Heart left ventricle (tissue), 16 donors: ENCODE measurements around the gene KANTR. TPM values are rescaled to one million over a fixed set of nuclear protein-coding genes. Genes with fewer than 3 reads are reported as not detected.

Experiments used
- ATAC-seq, 4 donors: fragments of 200-7000 bp; cut with Tn5 transposase; one replicate each; pipeline ENCODE4 v1.9.1; 2020 to 2022; ENCODE audit warnings: moderate library complexity in 4 of 4, mild to moderate bottlenecking in 3 of 4, moderate number of reproducible peaks in 1 of 4
- DNase-seq, 5 donors: peaks; one replicate each; pipeline ENCODE4 v3.0.0-alpha.2; 2020
- H3K27ac ChIP-seq, 12 donors: fragments of 200-600 bp; sonication (generic) in 4 of 12; one replicate each; pipeline versions ENCODE4 v1.5.0 to v1.8.0; 2016 to 2022; ENCODE audit warnings: mild to moderate bottlenecking in 2 of 12
- H3K27me3 ChIP-seq, 9 donors: fragments of 200-600 bp; sonication (generic) in 2 of 9; one replicate each; pipeline versions ENCODE4 v1.5.1 to v1.8.0; 2016 to 2022; ENCODE audit warnings: mild to moderate bottlenecking in 3 of 9
- H3K36me3 ChIP-seq, 9 donors: fragments of 200-600 bp; sonication (generic) in 2 of 9; one replicate each; pipeline versions ENCODE4 v1.5.0 to v1.8.0; 2018 to 2022; ENCODE audit warnings: mild to moderate bottlenecking in 2 of 9
- H3K4me1 ChIP-seq, 12 donors: fragments of 200-600 bp; sonication (generic) in 4 of 12; one replicate each; pipeline versions ENCODE4 v1.5.0 to v1.8.0; 2016 to 2022; ENCODE audit warnings: mild to moderate bottlenecking in 3 of 12
- H3K4me3 ChIP-seq, 12 donors: fragments of 200-600 bp; sonication (generic) in 4 of 12; one replicate each; pipeline versions ENCODE4 v1.5.0 to v1.8.0; 2017 to 2022; ENCODE audit warnings: mild to moderate bottlenecking in 9 of 12, moderate library complexity in 4 of 12
- H3K9me3 ChIP-seq, 12 donors: fragments of 200-600 bp; sonication (generic) in 4 of 12; one replicate each; pipeline versions ENCODE4 v1.5.0 to v1.8.0; 2016 to 2022; ENCODE audit warnings: mild to moderate bottlenecking in 1 of 12
- CTCF ChIP-seq, 12 donors: fragments of 200-600 bp; sonication (generic) in 4 of 12; IDR thresholded peaks; one replicate each; pipeline versions ENCODE4 v1.5.0 to v1.8.0; 2018 to 2022; ENCODE audit warnings: antibody characterized with exemption in 12 of 12, mild to moderate bottlenecking in 5 of 12
- POLR2A ChIP-seq, 2 donors: fragments of 450-650 bp; IDR thresholded peaks; one replicate each; pipeline ENCODE4 v1.6.1; 2017; ENCODE audit warnings: antibody characterized with exemption in 2 of 2, mild to moderate bottlenecking in 2 of 2, moderate library complexity in 2 of 2
- WGBS, 4 donors: extraction: QIAGEN DNeasy Blood & Tissue Kit in 2 of 4; methylation state at CpG; one replicate each; pipeline versions ENCODE4 v1.1.5 to v1.1.7; 2013 to 2018; 5-methylcytosine and 5-hydroxymethylcytosine counted together
- intact Hi-C, 10 donors: fragments of 100-400 bp; cut with DNase I; formaldehyde crosslinking; loops; one replicate each; pipeline versions ENCODE4 v1.11.1 to v1.14.2; 2022
- polyA plus RNA-seq, 2 donors: library from polyadenylated mRNA; stranded (reverse); fragments of 200-250 nt; gene quantifications; one replicate each; pipeline ENCODE4 v1.2.3, GENCODE V29; 2013
- total RNA-seq, 9 donors: library from RNA; depleted of rRNA in 2 of 9; stranded (reverse); fragments of >200 nt in 2 of 9; fragmentation: NEBNext Ultra II Directional in 3 of 9; extraction: Animal tissue kit (Norgen Biotek cat#: 25700) in 3 of 9; gene quantifications; one replicate each; pipeline versions ENCODE4 v1.1.0 to v1.2.4, GENCODE V29; 2016 to 2023
- donor health status: ischemic (EF 13 %, LVEDD 7.1; RV severe dilation, severe dysfunction).
- donor health status: healthy with polysubstance abuse.
- donor health status: DM: no; HTN: yes; CAD: no.
- donor health status: DM: no; HTN: no; CAD: no.
- donor health status: ischemic (EF 25% LVEDD 6.9; RV normal size, moderate dysfunction).
- donor health status: ischemic (EF 25% LVEDD 5.7; RV mildly dilated, moderate dysfunction).
- donor health status: healthy.
- donor health status: DM: yes; HTN: yes; CAD: no.
- donor health status: ischemic (EF 35%, LVEDD 5.7; RV mildly dilated, moderate dysfunction).
- donor health status: nonischemic (EF 11% LVEDD 7.7; RV severe dilation, severe dysfunction).
- donor health status: DM: yes; HTN: yes; CAD: no.
- donor health status: PGD.
- donor health status: ischemic (EF 29% LVEDD 5.4; RV normal size, mild dysfunction).
- donor health status: nonischemic (EF 23%, LVEDD 6.1; RV moderate dilation, normal function).

Gene KANTR
- total and polyA plus RNA-seq, 11 donors, result 2.5 to 9.2 (median 6.0) TPM

GRCh38 chrX:53056292-53056691 is 37.6 kb upstream of the KANTR start:
- ATAC-seq, result no peak
- Histone ChIP-seq H3K27ac (no peak overlapping the region), H3K4me3 (no peak overlapping the region), H3K4me1 (no peaks in the 10 kb centered on the region), H3K9me3 (no peaks in the 10 kb centered on the region), H3K36me3 (no peaks in the 10 kb centered on the region), H3K27me3 (peaks cover 0 to 2% (median 0%) of the 10 kb centered on the region in 9 donors)
- TF ChIP-seq CTCF (IDR thresholded peaks at IDR 0.05) (no peak), POLR2A (IDR thresholded peaks at IDR 0.05) (no peak)
- WGBS, 4 donors, result 83 to 92% (median 86%) methylated on average over 5 of the region's 5 CpGs
- intact Hi-C loops, result no loop called here
- no peak for DNase-seq

DNA sequence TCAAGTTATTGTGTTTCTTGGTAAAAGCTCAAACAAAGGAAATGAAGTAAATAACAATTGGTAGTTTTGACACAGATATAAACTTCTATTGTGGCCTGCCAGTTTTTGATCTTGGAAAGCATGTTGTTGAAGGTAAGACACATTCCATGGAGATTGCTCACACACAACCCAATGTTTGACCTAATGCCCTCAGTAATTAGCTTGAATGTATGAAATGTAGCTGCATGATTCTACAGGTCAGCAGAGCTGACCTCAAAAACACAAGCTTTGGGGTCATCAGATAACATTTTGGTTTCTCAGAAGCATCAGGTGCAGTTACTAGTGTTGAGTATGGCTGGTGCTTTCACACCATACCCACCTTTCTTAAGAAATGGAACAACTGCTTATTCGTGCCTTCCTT is 28.8 kb upstream of the KANTR start:
- Histone ChIP-seq H3K4me1 (no peaks in the 10 kb centered on the region), H3K36me3 (no peaks in the 10 kb centered on the region), H3K9me3 (no peaks in the 10 kb centered on the region), H3K4me3 (no peak overlapping the region), H3K27ac (no peak overlapping the region), H3K27me3 (peaks cover 0 to 17% (median 0%) of the 10 kb centered on the region in 9 donors)
- ATAC-seq (no peak), DNase-seq (no peak)
- no peak for TF ChIP-seq POLR2A (IDR thresholded peaks at IDR 0.05)
- no peak for TF ChIP-seq CTCF (IDR thresholded peaks at IDR 0.05)
- intact Hi-C loops, result no loop called here
- 60 to 91% (median 80%) methylated on average over 1 of the region's 1 CpG for WGBS, 4 donors

DNA sequence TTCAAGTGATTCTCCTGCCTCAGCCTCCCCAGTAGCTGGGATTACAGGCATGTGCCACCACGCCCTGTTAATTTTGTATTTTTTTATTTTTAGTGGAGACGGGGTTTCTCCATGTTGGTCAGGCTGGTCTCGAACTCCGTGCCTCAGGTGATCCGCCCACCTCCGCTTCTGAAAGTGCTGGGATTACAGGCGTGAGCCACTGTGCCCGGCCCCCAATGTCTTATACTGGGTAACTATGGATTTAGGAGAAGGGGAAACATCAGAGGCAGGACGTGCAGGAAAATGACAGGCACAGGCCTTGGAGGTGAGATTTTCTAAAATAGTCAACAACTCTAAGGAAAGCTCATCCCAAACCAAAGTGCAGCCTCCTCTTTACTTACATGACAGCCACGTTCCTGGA is 22.9 kb upstream of the KANTR start:
- Histone ChIP-seq H3K36me3 (no peaks in the 10 kb centered on the region), H3K27ac (peak overlapping the region in 1 of 12 donors; percentile 79), H3K9me3 (no peaks in the 10 kb centered on the region), H3K27me3 (peaks cover 0 to 18% (median 0%) of the 10 kb centered on the region in 9 donors), H3K4me1 (peaks cover 0 to 3% (median 0%) of the 10 kb centered on the region in 12 donors), H3K4me3 (no peak overlapping the region)
- WGBS, 4 donors, result 62 to 89% (median 76%) methylated on average over 10 of the region's 10 CpGs
- no peak for ATAC-seq
- intact Hi-C loops, result loop anchor here in 6 of 10 donors (1.0 to 2.0 kb wide), 4 partner anchors 19 to 22 kb away; no protein-coding TSS in a partner anchor
- TF ChIP-seq CTCF (IDR thresholded peaks at IDR 0.05) (no peak), POLR2A (IDR thresholded peaks at IDR 0.05) (no peak)
- DNase-seq, result no peak

DNA sequence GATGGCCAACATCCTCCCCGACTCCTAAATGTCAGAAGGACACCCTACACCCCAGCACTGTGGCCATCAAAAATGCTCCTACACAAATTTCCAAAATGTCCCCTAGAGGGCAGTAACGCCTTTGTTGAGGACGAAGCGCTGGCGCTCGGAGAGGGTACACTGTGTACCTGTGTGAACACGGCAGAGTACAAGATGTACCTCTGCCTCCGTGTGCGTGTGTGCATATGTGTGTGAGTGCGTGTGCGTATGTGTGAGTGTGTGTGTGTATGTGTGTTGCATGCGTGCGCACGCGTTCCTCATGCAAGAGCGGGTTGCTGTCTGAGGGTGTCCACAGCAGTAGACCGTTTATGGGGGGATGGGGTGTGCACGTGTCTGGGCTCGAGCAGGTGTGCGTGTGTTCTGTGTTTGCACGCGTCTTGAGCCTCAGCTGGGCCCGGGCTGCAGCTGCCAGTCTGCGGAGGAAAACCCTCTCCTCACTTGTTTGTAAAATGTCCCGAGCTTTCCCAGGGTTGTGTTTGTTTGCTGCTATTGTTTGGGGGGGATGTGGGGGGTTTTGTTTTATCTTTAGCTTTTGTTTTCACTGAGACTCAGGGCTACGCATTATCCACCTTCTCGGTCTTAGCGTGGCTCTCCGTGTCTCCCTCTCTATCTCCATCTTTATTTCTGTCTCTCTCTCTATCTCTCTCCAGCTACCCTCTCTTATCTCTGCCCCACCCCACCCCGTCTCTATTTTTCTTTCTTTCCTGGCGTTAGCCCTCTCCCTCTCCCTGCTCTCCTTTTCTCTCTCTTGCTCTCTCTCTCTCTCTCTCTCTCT is 22.1 kb upstream of the KANTR start:
- intact Hi-C loops, result loop anchor here in 7 of 10 donors (1.0 to 2.0 kb wide), 4 partner anchors 18 to 21 kb away; no protein-coding TSS in a partner anchor
- ATAC-seq (peak; percentile 87 to 93 (median 91)), DNase-seq (peak; percentile 35 to 76 (median 69))
- Histone ChIP-seq H3K4me1 (peaks cover 0 to 3% (median 0%) of the 10 kb centered on the region in 12 donors), H3K36me3 (no peaks in the 10 kb centered on the region), H3K27ac (peak overlapping the region in 2 of 12 donors; percentile 63 to 79), H3K9me3 (no peaks in the 10 kb centered on the region), H3K27me3 (peaks cover 0 to 11% (median 0%) of the 10 kb centered on the region in 9 donors), H3K4me3 (peak overlapping the region in 10 of 12 donors; percentile 29 to 55 (median 42))
- TF ChIP-seq CTCF (IDR thresholded peaks at IDR 0.05) (peak; percentile 48 to 75 (median 62)), POLR2A (IDR thresholded peaks at IDR 0.05) (no peak)
- WGBS, 4 donors, result 1 to 14% (median 5%) methylated on average over 31 of the region's 31 CpGs
